Measurements from ENCODE around the gene DSN1.

Gene DSN1

GRCh38 chr20:36775826-36776225, 2.3 kb upstream of the DSN1 start:
- TF ChIP-seq SUZ12 (IDR thresholded peaks at IDR 0.05; ENCODE audit: extremely low read depth, insufficient read depth, insufficient read length) (no peak), YY1 (IDR thresholded peaks at IDR 0.05; ENCODE audit: insufficient read depth, insufficient read length) (no peak), ZNF274 (IDR thresholded peaks at IDR 0.05; ENCODE audit: low read depth, low read length) (no peak)

GRCh38 chr20:36775196-36775595, 1.6 kb upstream of the DSN1 start:
- Histone ChIP-seq H3K9me3 (ENCODE audit: insufficient read depth, low read length) (no peaks in the 10 kb centered on the region), H3K4me3 (ENCODE audit: insufficient read length, low read depth) (no peak overlapping the region), H3K9ac (ENCODE audit: insufficient read length, low read depth) (no peak overlapping the region), H3K36me3 (ENCODE audit: insufficient read depth, insufficient read length, low read length) (peaks cover 6% of the 10 kb centered on the region), H3K27me3 (ENCODE audit: insufficient read depth, insufficient read length) (no peaks in the 10 kb centered on the region), H3K4me1 (ENCODE audit: insufficient read depth, insufficient read length) (peaks cover 3% of the 10 kb centered on the region)
- TF ChIP-seq SUZ12 (IDR thresholded peaks at IDR 0.05; ENCODE audit: extremely low read depth, insufficient read depth, insufficient read length) (no peak), ZNF274 (IDR thresholded peaks at IDR 0.05; ENCODE audit: low read depth, low read length) (no peak), YY1 (IDR thresholded peaks at IDR 0.05; ENCODE audit: insufficient read depth, insufficient read length) (no peak)
- no peak for DNase-seq (ENCODE audit: low read depth, low spot score)

More at GRCh38 chr20:36775826-36776225, 2.3 kb upstream of the DSN1 start:
- H3K4me1 ChIP-seq (ENCODE audit: insufficient read depth, insufficient read length) = peaks cover 3% of the 10 kb centered on the region
- no peak overlapping the region for H3K9ac ChIP-seq (ENCODE audit: insufficient read length, low read depth)
- H3K4me3 ChIP-seq (ENCODE audit: insufficient read length, low read depth) = no peak overlapping the region
- H3K27me3 ChIP-seq (ENCODE audit: insufficient read depth, insufficient read length) = no peaks in the 10 kb centered on the region
- DNase-seq (ENCODE audit: low read depth, low spot score) = no peak
- H3K9me3 ChIP-seq (ENCODE audit: insufficient read depth, low read length) = no peaks in the 10 kb centered on the region
- peaks cover 4% of the 10 kb centered on the region for H3K36me3 ChIP-seq (ENCODE audit: insufficient read depth, insufficient read length, low read length)

DNA sequence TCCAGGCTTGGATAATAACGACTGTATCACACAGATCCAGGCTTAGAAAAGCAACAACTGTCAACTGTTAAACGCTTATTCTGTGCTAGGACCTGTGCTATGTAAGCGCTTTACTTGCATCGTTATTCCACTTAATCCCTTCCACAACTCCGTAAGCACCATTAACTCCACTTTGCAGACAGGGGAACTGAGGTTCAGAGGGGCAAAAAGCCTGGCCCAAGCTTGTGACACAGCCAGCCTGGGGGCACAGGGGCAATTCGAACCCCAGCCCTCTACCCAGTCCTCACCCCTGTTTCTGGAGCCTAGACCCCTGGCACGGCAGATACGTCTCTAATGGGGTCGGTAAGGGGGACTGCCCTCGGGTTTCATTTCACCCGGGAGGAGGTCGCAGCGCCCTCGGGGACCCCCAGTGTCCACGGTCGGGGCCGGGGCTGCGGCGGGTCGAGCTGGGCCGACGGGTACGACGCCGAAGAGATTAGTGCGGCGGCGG, 411 bp downstream of the DSN1 start:
- H3K4me3 ChIP-seq (ENCODE audit: insufficient read length, low read depth) = peak overlapping the region; percentile 88
- H3K9me3 ChIP-seq (ENCODE audit: insufficient read depth, low read length) = no peaks in the 10 kb centered on the region
- H3K27me3 ChIP-seq (ENCODE audit: insufficient read depth, insufficient read length) = no peaks in the 10 kb centered on the region
- DNase-seq (ENCODE audit: low read depth, low spot score) = no peak
- H3K4me1 ChIP-seq (ENCODE audit: insufficient read depth, insufficient read length) = peaks cover 3% of the 10 kb centered on the region
- H3K36me3 ChIP-seq (ENCODE audit: insufficient read depth, insufficient read length, low read length) = peaks cover 17% of the 10 kb centered on the region
- H3K9ac ChIP-seq (ENCODE audit: insufficient read length, low read depth) = peak overlapping the region; percentile 91
- TF ChIP-seq YY1 (IDR thresholded peaks at IDR 0.05; ENCODE audit: insufficient read depth, insufficient read length) = no peak
- no peak for TF ChIP-seq ZNF274 (IDR thresholded peaks at IDR 0.05; ENCODE audit: low read depth, low read length)
- TF ChIP-seq SUZ12 (IDR thresholded peaks at IDR 0.05; ENCODE audit: extremely low read depth, insufficient read depth, insufficient read length) = no peak

DNA sequence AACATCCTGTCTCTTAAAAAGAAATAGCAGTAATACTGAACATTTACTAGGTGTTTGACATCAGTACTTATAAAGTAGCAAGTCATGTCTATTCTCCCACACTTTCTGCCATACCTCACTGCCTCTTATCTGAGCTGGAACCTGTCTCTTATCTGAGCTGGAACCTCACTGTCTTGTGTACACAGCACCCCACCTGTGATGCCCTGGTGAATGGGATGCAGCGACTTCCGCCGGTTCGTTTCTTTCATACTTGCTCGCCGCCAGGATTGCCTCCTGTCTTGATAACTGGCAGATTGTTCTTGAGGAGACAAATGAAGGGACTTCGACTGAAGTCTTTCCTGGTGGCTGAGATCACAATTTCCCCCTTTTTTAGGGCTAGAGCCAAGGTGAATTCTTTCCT, 2.9 kb downstream of the DSN1 start:
- Histone ChIP-seq H3K4me3 (ENCODE audit: insufficient read length, low read depth) (no peak overlapping the region), H3K27me3 (ENCODE audit: insufficient read depth, insufficient read length) (no peaks in the 10 kb centered on the region), H3K9ac (ENCODE audit: insufficient read length, low read depth) (no peak overlapping the region), H3K4me1 (ENCODE audit: insufficient read depth, insufficient read length) (no peaks in the 10 kb centered on the region), H3K36me3 (ENCODE audit: insufficient read depth, insufficient read length, low read length) (peaks cover 36% of the 10 kb centered on the region), H3K9me3 (ENCODE audit: insufficient read depth, low read length) (no peaks in the 10 kb centered on the region)
- DNase-seq (ENCODE audit: low read depth, low spot score) = no peak
- no peak for TF ChIP-seq SUZ12 (IDR thresholded peaks at IDR 0.05; ENCODE audit: extremely low read depth, insufficient read depth, insufficient read length)
- no peak for TF ChIP-seq YY1 (IDR thresholded peaks at IDR 0.05; ENCODE audit: insufficient read depth, insufficient read length)
- no peak for TF ChIP-seq ZNF274 (IDR thresholded peaks at IDR 0.05; ENCODE audit: low read depth, low read length)

GRCh38 chr20:36768768-36769430, 4.7 kb downstream of the DSN1 start:
- H3K9ac ChIP-seq (ENCODE audit: insufficient read length, low read depth) = no peak overlapping the region
- H3K9me3 ChIP-seq (ENCODE audit: insufficient read depth, low read length) = no peaks in the 10 kb centered on the region
- TF ChIP-seq YY1 (IDR thresholded peaks at IDR 0.05; ENCODE audit: insufficient read depth, insufficient read length) (no peak), SUZ12 (IDR thresholded peaks at IDR 0.05; ENCODE audit: extremely low read depth, insufficient read depth, insufficient read length) (no peak), ZNF274 (IDR thresholded peaks at IDR 0.05; ENCODE audit: low read depth, low read length) (no peak)
- DNase-seq (ENCODE audit: low read depth, low spot score) = no peak
- no peaks in the 10 kb centered on the region for H3K4me1 ChIP-seq (ENCODE audit: insufficient read depth, insufficient read length)
- peaks cover 50% of the 10 kb centered on the region for H3K36me3 ChIP-seq (ENCODE audit: insufficient read depth, insufficient read length, low read length)
- no peaks in the 10 kb centered on the region for H3K27me3 ChIP-seq (ENCODE audit: insufficient read depth, insufficient read length)
- H3K4me3 ChIP-seq (ENCODE audit: insufficient read length, low read depth) = no peak overlapping the region

DNA sequence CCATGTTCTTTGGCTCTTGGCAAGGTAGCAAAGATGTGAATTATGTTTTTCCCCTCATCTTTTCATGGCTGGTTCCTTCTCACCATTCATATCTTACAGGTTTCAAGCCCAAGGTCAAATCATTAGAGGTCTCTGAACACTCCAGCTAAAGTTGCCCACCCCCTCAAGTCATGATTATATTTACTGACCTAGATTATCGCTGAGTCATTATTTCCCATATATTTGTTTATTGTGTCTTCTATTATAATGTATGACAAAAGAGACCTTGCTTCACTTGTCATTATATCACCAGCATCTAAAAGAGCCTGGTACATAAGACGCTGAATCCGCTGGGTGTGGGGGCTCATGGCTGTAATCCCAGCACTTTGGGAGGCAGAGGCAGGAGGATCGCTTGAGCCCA, 12.4 kb downstream of the DSN1 start:
- TF ChIP-seq YY1 (IDR thresholded peaks at IDR 0.05; ENCODE audit: insufficient read depth, insufficient read length) = no peak
- TF ChIP-seq ZNF274 (IDR thresholded peaks at IDR 0.05; ENCODE audit: low read depth, low read length) = no peak
- no peak for TF ChIP-seq SUZ12 (IDR thresholded peaks at IDR 0.05; ENCODE audit: extremely low read depth, insufficient read depth, insufficient read length)
- DNase-seq (ENCODE audit: low read depth, low spot score) = no peak
- peaks cover 63% of the 10 kb centered on the region for H3K36me3 ChIP-seq (ENCODE audit: insufficient read depth, insufficient read length, low read length)
- no peak overlapping the region for H3K9ac ChIP-seq (ENCODE audit: insufficient read length, low read depth)
- H3K4me1 ChIP-seq (ENCODE audit: insufficient read depth, insufficient read length) = no peaks in the 10 kb centered on the region
- no peak overlapping the region for H3K4me3 ChIP-seq (ENCODE audit: insufficient read length, low read depth)
- no peaks in the 10 kb centered on the region for H3K27me3 ChIP-seq (ENCODE audit: insufficient read depth, insufficient read length)
- H3K9me3 ChIP-seq (ENCODE audit: insufficient read depth, low read length) = no peaks in the 10 kb centered on the region

DNA sequence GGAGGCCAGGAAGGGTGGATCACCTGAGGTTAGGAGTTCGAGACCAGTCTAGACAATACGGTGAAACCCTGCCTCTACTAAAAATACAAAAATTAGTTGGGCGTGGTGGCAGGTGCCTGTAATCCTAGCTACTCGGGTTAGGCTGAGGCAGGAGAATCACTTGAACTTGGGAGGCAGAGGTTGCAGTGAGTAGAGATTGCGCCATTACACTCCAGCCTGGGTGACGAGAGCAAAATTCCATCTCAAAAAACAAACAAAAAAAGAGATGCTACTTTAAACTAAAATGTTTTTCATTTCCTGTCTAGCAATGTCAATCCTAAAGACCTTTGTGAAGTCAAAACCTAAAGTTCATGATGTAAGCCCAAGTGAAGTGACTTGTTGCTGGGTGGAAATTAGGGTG, 12.9 kb downstream of the DSN1 start:
- Histone ChIP-seq H3K36me3 (ENCODE audit: insufficient read depth, insufficient read length, low read length) (peaks cover 60% of the 10 kb centered on the region), H3K4me1 (ENCODE audit: insufficient read depth, insufficient read length) (no peaks in the 10 kb centered on the region), H3K9me3 (ENCODE audit: insufficient read depth, low read length) (no peaks in the 10 kb centered on the region), H3K27me3 (ENCODE audit: insufficient read depth, insufficient read length) (no peaks in the 10 kb centered on the region), H3K4me3 (ENCODE audit: insufficient read length, low read depth) (no peak overlapping the region), H3K9ac (ENCODE audit: insufficient read length, low read depth) (no peak overlapping the region)
- TF ChIP-seq ZNF274 (IDR thresholded peaks at IDR 0.05; ENCODE audit: low read depth, low read length) = no peak
- no peak for TF ChIP-seq SUZ12 (IDR thresholded peaks at IDR 0.05; ENCODE audit: extremely low read depth, insufficient read depth, insufficient read length)
- TF ChIP-seq YY1 (IDR thresholded peaks at IDR 0.05; ENCODE audit: insufficient read depth, insufficient read length) = no peak
- no peak for DNase-seq (ENCODE audit: low read depth, low spot score)

Data from NT2/D1 (cell line).